Activated CD8-positive, alpha-beta T cell treated with anti-CD3 and anti-CD28 coated beads for 36 hours (primary cell): Measurements from ENCODE around the gene ZNF862. TPM values are rescaled to one million over a fixed set of nuclear protein-coding genes. Genes with fewer than 3 reads are reported as not detected.

ENCODE experiments used
- ATAC-seq: fragments of 200-7000 bp; cut with Tn5 transposase; one replicate; pipeline ENCODE4 v1.10.0; 2021; ENCODE audit warnings: mild to moderate bottlenecking, moderate library complexity
- CTCF ChIA-PET: fragments of 350-600 bp; sonication (Branson Sonifier 250); formaldehyde crosslinking; loops from one replicate; lab custom pipeline; 2021; ENCODE audit warnings: antibody characterized with exemption; lab: Charles Lee
- POLR2A ChIA-PET: fragments of 350-600 bp; sonication (Branson Sonifier 250); formaldehyde crosslinking; loops from one replicate; lab custom pipeline; 2021; ENCODE audit warnings: antibody characterized with exemption; lab: Charles Lee
- DNase-seq: peaks from one replicate; pipeline ENCODE4 v3.0.0-alpha.2; 2020
- H3K27ac Mint-ChIP-seq: one replicate; pipeline ENCODE4 v1.8.0; 2021; ENCODE audit warnings: mild to moderate bottlenecking, mixed read lengths
- H3K27me3 Mint-ChIP-seq: one replicate; pipeline ENCODE4 v1.8.0; 2021; ENCODE audit warnings: mixed read lengths
- H3K36me3 Mint-ChIP-seq: one replicate; pipeline ENCODE4 v1.8.0; 2021; ENCODE audit warnings: low read depth, mixed read lengths
- H3K4me1 Mint-ChIP-seq: one replicate; pipeline ENCODE4 v1.8.0; 2021; ENCODE audit warnings: low read depth, mixed read lengths
- H3K4me3 Mint-ChIP-seq: one replicate; pipeline ENCODE4 v1.8.0; 2021; ENCODE audit warnings: mild to moderate bottlenecking, moderate library complexity, mixed read lengths
- H3K9me3 Mint-ChIP-seq: one replicate; pipeline ENCODE4 v1.8.0; 2021; ENCODE audit warnings: mixed read lengths
- CTCF ChIP-seq: fragments of 200-600 bp; IDR thresholded peaks from one replicate; pipeline ENCODE4 v1.8.0; 2022; ENCODE audit warnings: antibody characterized with exemption, mild to moderate bottlenecking
- intact Hi-C: fragments of 100-400 bp; cut with micrococcal nuclease; formaldehyde crosslinking; loops from one replicate; pipeline ENCODE4 v1.10.0; 2022
- total RNA-seq, 2 experiments: library from RNA; stranded (reverse); gene quantifications; one replicate each; pipeline ENCODE4 v1.2.3, GENCODE V29; 2021

Gene ZNF862
- total RNA-seq, 2 experiments from 2014 or later = 11.0 to 12.4 TPM

GRCh38 chr7:149834601-149835000, 3.6 kb upstream of the ZNF862 start:
- intact Hi-C loops = no loop called here
- Mint-ChIP-seq H3K4me1 (peaks cover 14% of the 10 kb centered on the region), H3K27ac (no peak overlapping the region), H3K27me3 (peaks cover 3% of the 10 kb centered on the region), H3K9me3 (no peaks in the 10 kb centered on the region), H3K4me3 (no peak overlapping the region), H3K36me3 (no peaks in the 10 kb centered on the region)
- ATAC-seq (no peak), DNase-seq (no peak)
- ChIA-PET CTCF (interaction anchor here (0.9 kb wide), 1 partner anchor 25 kb away, joined by 3 read pairs; no protein-coding TSS in a partner anchor), POLR2A (interaction anchor here (1.3 kb wide), 1 partner anchor 40 kb away, joined by 3 read pairs; no protein-coding TSS in a partner anchor)
- no peak for TF ChIP-seq CTCF

GRCh38 chr7:149836434-149836833, 1.7 kb upstream of the ZNF862 start:
- H3K27me3 Mint-ChIP-seq = peaks cover 3% of the 10 kb centered on the region
- DNase-seq (no peak), ATAC-seq (no peak)
- H3K36me3 Mint-ChIP-seq = no peaks in the 10 kb centered on the region
- H3K4me1 Mint-ChIP-seq = peaks cover 25% of the 10 kb centered on the region
- H3K27ac Mint-ChIP-seq = no peak overlapping the region
- ChIA-PET CTCF (no interaction called here), POLR2A (interaction anchor here (1.1 kb wide), 1 partner anchor 8 kb away, joined by 3 read pairs; no protein-coding TSS in a partner anchor)
- H3K4me3 Mint-ChIP-seq = no peak overlapping the region
- intact Hi-C loops = no loop called here
- no peak for TF ChIP-seq CTCF
- no peaks in the 10 kb centered on the region for H3K9me3 Mint-ChIP-seq

- Mint-ChIP-seq H3K27me3 (no peaks in the 10 kb centered on the region), H3K9me3 (no peaks in the 10 kb centered on the region), H3K4me3 (peak overlapping the region; percentile 79), H3K36me3 (no peaks in the 10 kb centered on the region), H3K27ac (no peak overlapping the region), H3K4me1 (peaks cover 32% of the 10 kb centered on the region)
- DNase-seq = no peak
- POLR2A ChIA-PET = interaction anchor here (2.2 to 3.3 kb wide), 2 partner anchors 12 to 33 kb away, joined by 13 to 16 read pairs; no protein-coding TSS in a partner anchor
- ATAC-seq = no peak
- intact Hi-C loops = loop anchor here (2.0 kb wide), 1 partner anchor 35 kb away; the partner anchor contains the start of gene ATP6V0E2
- CTCF ChIA-PET = interaction anchor here (0.9 to 3.1 kb wide), 7 partner anchors 17 to 45 kb away, joined by 3 to 18 read pairs (median 4); no protein-coding TSS in a partner anchor
- TF ChIP-seq CTCF = no peak
Measured at GRCh38 chr7:149837564-149838223, 481 bp upstream of the ZNF862 start.

- no peak for ATAC-seq
- intact Hi-C loops = loop anchor here (2.0 kb wide), 1 partner anchor 34 kb away; the partner anchor contains the start of gene ATP6V0E2
- TF ChIP-seq CTCF = no peak
- Mint-ChIP-seq H3K36me3 (no peaks in the 10 kb centered on the region), H3K9me3 (no peaks in the 10 kb centered on the region), H3K27ac (peak overlapping the region; percentile 71), H3K4me1 (peaks cover 33% of the 10 kb centered on the region), H3K4me3 (peak overlapping the region; percentile 79), H3K27me3 (no peaks in the 10 kb centered on the region)
- POLR2A ChIA-PET = interaction anchor here (1.0 to 3.3 kb wide), 5 partner anchors 10 to 44 kb away, joined by 3 to 16 read pairs (median 5); no protein-coding TSS in a partner anchor
- CTCF ChIA-PET = interaction anchor here (1.1 to 3.1 kb wide), 8 partner anchors 10 to 44 kb away, joined by 4 to 18 read pairs (median 8); no protein-coding TSS in a partner anchor
- DNase-seq = no peak
Measured at GRCh38 chr7:149838992-149839408, 825 bp downstream of the ZNF862 start.
